AG09309 (cell line): Measurements from ENCODE around the gene DDAH1.

ENCODE experiments used
- DNase-seq: peaks from one replicate; pipeline ENCODE4 v3.0.0-alpha.2; 2010; ENCODE audit warnings: low read depth
- H3K4me3 ChIP-seq: 2 replicates; pipeline ENCODE4 v1.5.1; 2011; ENCODE audit warnings: mild to moderate bottlenecking, low read depth, low read length, moderate library complexity; ENCODE audit not compliant: control insufficient read depth
- TF ChIP-seq, protein P1 (sequence below): IDR thresholded peaks from 2 replicates; pipeline ENCODE4 v1.5.1; 2011; ENCODE audit warnings: mild to moderate bottlenecking, low read depth, low read length, inconsistent platforms; ENCODE audit not compliant: insufficient read depth, control insufficient read depth; ENCODE audit errors: missing control alignments

The DDAH1 gene

DNA sequence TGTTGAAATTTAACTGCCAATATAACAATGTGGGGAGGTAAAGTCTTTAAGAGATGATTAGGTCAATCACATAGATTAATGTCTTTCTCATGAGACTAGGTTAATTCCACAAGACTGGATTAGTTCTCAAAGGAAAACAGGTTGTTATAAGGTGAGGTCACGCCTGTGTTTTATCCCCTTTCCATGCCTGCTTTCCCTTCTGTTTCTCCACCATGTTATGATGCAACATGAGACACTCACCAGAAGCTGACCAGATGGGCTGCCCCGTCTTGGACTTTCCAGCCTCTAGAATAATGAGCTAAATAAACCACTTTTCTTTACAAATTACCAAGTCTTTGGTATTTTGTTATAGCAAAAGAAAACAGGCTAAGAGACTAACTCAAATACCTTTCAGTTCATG, 70.8 kb downstream of the DDAH1 start:
- no peak overlapping the region for H3K4me3 ChIP-seq
- TF ChIP-seq, protein P1, sequence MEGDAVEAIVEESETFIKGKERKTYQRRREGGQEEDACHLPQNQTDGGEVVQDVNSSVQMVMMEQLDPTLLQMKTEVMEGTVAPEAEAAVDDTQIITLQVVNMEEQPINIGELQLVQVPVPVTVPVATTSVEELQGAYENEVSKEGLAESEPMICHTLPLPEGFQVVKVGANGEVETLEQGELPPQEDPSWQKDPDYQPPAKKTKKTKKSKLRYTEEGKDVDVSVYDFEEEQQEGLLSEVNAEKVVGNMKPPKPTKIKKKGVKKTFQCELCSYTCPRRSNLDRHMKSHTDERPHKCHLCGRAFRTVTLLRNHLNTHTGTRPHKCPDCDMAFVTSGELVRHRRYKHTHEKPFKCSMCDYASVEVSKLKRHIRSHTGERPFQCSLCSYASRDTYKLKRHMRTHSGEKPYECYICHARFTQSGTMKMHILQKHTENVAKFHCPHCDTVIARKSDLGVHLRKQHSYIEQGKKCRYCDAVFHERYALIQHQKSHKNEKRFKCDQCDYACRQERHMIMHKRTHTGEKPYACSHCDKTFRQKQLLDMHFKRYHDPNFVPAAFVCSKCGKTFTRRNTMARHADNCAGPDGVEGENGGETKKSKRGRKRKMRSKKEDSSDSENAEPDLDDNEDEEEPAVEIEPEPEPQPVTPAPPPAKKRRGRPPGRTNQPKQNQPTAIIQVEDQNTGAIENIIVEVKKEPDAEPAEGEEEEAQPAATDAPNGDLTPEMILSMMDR, result no peak
- DNase-seq, result no peak

DNA sequence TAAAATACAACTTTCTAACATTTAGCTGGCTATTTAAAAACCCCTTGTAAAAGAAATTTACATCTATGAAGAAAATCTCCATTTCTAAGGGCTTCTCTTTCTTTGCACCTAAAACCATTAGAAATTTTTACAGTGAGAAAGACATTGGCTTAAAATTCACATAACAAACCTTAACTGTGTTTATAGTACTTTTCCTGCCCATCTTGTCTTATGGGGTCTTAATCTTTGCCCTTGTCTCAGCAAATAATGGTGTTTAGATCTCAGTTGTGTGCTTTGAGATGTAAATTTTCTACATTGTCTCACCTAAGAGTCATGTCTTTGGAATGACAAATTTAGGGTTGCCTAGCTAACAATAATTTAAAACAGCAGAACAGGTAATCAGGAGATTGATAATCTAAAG, 71.5 kb downstream of the DDAH1 start:
- DNase-seq, result no peak
- TF ChIP-seq, protein P1, result no peak

DNA sequence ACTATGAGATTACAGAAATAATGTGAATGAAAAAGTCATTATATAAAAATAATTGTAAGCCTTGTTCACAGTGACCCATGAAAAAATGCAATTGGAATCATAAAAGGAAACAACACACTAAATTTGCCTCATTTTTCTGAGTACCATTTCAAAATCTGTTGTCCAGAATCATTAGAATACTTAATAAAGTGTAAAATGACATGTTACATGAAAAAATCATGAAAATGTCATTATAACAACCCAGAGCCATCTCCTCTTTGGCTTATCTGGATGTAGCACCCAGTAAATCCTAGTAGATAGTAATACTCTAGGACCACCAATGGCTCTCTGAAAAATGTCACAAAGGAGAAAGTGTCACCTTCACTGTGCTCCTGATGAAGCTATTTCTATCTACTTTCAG, 76.5 kb downstream of the DDAH1 start:
- TF ChIP-seq, protein P1, result no peak
- H3K4me3 ChIP-seq, result no peak overlapping the region
- DNase-seq, result no peak

More for the DNA sequence above, 71.5 kb downstream of the DDAH1 start:
- no peak overlapping the region for H3K4me3 ChIP-seq

DNA sequence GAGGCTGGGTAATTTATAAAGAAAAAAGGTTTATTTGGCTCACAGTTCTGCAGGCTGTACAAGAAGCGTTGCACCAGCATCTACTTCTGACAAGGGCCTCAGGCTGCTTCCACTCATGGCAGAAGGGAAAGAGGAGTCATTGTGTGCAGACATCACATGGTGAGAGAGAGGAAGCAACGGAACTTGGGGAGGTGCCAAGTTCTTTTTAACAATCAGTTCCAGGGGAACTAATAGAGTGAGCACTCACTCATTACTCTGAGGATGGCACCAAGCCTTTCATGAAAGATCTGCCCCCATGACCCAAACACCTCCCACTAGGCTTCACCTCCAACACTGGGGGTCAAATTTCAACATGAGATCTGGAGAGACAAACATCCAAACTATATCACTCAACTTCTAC, 77.2 kb downstream of the DDAH1 start:
- DNase-seq, result no peak
- TF ChIP-seq, protein P1, result no peak
- H3K4me3 ChIP-seq, result no peak overlapping the region

DNA sequence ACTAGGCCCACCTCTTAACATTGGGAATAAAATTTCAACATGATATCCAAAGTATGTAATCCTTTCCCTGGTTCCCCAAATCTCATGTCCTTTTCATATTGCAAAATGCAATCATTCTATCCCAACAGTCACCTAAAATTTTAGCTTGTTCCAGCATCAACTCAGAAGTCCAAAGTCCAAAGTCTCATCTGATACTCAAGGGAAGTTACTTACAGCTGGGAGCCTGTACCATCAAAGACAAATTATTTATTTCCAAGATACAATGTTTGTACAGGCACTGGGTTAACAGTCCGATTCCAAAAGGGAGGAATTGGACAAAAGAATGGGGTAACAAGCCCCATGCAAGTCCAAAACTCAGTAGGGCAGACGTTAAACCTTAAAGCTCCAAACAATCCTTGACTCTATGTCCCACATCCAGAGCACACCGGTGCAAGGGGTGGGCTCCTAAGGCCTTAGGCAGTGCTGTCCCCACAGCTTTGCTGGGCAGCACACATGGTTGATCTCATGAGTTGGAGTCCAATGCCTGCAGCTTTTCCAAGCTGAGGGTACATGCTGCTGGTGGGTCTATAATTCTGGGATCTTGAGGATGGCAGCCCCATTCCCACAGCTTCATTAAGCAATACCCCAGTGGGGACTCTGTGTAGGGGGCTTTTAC, 78.8 kb downstream of the DDAH1 start:
- DNase-seq, result no peak
- TF ChIP-seq, protein P1, result no peak
- H3K4me3 ChIP-seq, result no peak overlapping the region

DNA sequence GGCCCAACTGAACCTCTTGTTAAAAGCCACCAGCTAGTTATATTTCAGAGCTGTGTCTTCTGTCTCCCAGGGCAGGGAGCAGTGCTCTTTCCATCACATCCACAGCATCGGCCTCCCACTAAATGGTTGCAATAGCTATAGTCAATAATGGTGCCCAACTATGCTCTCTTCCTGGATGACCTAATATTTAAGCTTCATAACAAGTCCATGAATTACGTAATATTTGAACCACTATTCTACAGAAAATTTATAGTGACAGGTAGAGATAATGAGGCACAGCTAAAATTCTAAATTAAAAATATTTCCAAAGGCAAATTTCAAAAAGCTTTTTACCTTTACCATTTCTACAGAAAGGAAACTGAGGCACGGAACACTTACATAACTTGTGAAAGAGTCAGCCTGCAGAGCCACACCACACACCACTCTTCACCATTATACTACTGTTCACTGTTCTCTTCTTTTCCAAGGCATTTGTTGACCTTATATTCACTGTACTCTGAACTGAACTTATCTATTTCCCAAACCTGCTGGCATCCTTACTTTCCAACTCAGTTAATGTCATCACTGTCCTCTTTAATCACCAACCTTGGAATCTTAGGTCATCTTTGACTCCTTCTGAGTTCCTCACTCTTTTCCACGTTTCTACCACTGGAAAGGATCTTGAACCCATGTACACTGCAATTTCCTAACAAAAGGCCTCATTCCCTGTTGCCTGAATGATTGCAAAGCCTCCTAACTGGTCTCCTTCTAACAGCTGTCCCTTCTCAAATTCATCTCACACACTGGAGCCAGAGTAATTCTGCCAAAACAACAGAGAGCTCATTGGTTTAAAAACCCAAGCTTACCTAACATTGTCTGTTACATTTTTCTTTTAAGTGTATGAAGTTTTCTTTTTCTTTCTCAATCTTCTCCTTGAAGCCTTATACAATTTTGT, 85.5 kb downstream of the DDAH1 start:
- TF ChIP-seq, protein P1, result no peak
- no peak for DNase-seq
- no peak overlapping the region for H3K4me3 ChIP-seq
